ENCODE results near the gene C11orf16. TPM values are rescaled to one million over a fixed set of nuclear protein-coding genes. Genes with fewer than 3 reads are reported as not detected.

C11orf16 gene
- total and polyA plus RNA-seq, 2 of the 8 experiments (the other 6 are each of a cell fraction or from before 2014, with no cell fraction given) = 0.08 TPM; not detected in 1

- Histone ChIP-seq H4K91ac (replicated peaks; ENCODE audit: insufficient read length, low read length) (peak overlapping the region; percentile 58), H3K4me2 (ENCODE audit: insufficient read depth in 1 of 2, low read depth in 2 of 2, low read length in 2 of 2) (no peak overlapping the region), H3K18ac (ENCODE audit: extremely low read depth, low read length) (no peak overlapping the region; the same call in 1 of the 2 replicates), H3K23ac (ENCODE audit: insufficient read length) (no peak overlapping the region), H3K79me1 (ENCODE audit: low read depth, low read length) (no peaks in the 10 kb centered on the region), H3K4me1 (replicated peaks in 1 of 4; ENCODE audit: control insufficient read depth in 3 of 4, insufficient read depth in 4 of 4, low read length in 3 of 4) (peaks cover 0 to 8% (median 1%) of the 10 kb centered on the region in 4 experiments; a peak in 2 of 7 replicates), H2BK20ac (ENCODE audit: low read length) (0 out of 2 replicates have a peak overlapping the region, but pooled peaks have one; percentile 72), H2AFZ (ENCODE audit: low read length) (no peak overlapping the region), H3K9me3 (ENCODE audit: insufficient read depth in 2 of 2, low read depth in 1 of 2, low read length in 1 of 2) (no peaks in the 10 kb centered on the region), H3K4me3 (ENCODE audit: extremely low read depth in 1 of 4, insufficient read depth in 2 of 4, low read depth in 3 of 4, low read length in 4 of 4) (no peak overlapping the region), H3K4ac (replicated peaks; ENCODE audit: insufficient read length, low read depth, low read length) (no peak overlapping the region), H2BK12ac (ENCODE audit: low read depth, low read length) (0 out of 2 replicates have a peak overlapping the region, but pooled peaks have one; percentile 50), H3K9ac (replicated peaks in 1 of 4; ENCODE audit: extremely low read depth in 1 of 4, low read depth in 3 of 4, low read length in 3 of 4) (no peak overlapping the region), H3K23me2 (ENCODE audit: low read depth, low read length) (no peaks in the 10 kb centered on the region), H2AK5ac (ENCODE audit: low read depth, low read length) (no peak overlapping the region), H4K8ac (ENCODE audit: extremely low read depth, insufficient read depth, low read length) (no peak overlapping the region), H4K5ac (ENCODE audit: insufficient read length, low read depth, low read length) (no peak overlapping the region), H3K56ac (replicated peaks; ENCODE audit: insufficient read length, low read depth, low read length) (no peak overlapping the region), H2BK15ac (ENCODE audit: low read length) (no peak overlapping the region), H3K36me3 (ENCODE audit: control insufficient read depth in 2 of 4, insufficient read depth in 4 of 4, low read length in 3 of 4) (no peaks in the 10 kb centered on the region), H3K27ac (ENCODE audit: low read depth, low read length) (no peak overlapping the region), H3K27me3 (replicated peaks in 1 of 4; ENCODE audit: control insufficient read depth in 3 of 4, extremely low read depth in 1 of 4, insufficient read depth in 3 of 4, low read length in 3 of 4) (no peaks in the 10 kb centered on the region), H2BK5ac (ENCODE audit: low read depth, low read length) (no peak overlapping the region), H2BK120ac (replicated peaks; ENCODE audit: low read depth, low read length) (no peak overlapping the region), H4K20me1 (replicated peaks in 1 of 2; ENCODE audit: control insufficient read depth in 1 of 2, insufficient read depth in 2 of 2, low read length in 2 of 2) (no peaks in the 10 kb centered on the region), H3K14ac (ENCODE audit: insufficient read length) (no peak overlapping the region), H3K79me2 (ENCODE audit: control insufficient read depth in 1 of 2, insufficient read depth in 2 of 2, low read length in 2 of 2) (no peaks in the 10 kb centered on the region)
- FAIRE-seq = no peak
- no peak for TF ChIP-seq CHD2 (IDR thresholded peaks at IDR 0.05; ENCODE audit: low read length)
- 93% methylated on average over 9 of the region's 12 CpGs; no CpG with 5 or more reads in 1 of the 2 experiments for WGBS, 2 experiments (ENCODE audit: extremely low coverage in 1 of 2, insufficient coverage in 1 of 2, insufficient read length in 1 of 2, insufficient replicate concordance in 2 of 2, low coverage in 1 of 2, low lambda C conversion rate in 2 of 2, missing lambda C conversion rate in 1 of 2)
- DNase-seq (ENCODE audit: low read depth in 1 of 2, low spot score in 2 of 2) = no peak
- POLR2A ChIA-PET (ENCODE audit: partially characterized antibody) = interaction anchor here (0.6 to 2.5 kb wide), 2 partner anchors 13 to 17 kb away, joined by 3 to 5 read pairs; no protein-coding TSS in a partner anchor
- CTCF ChIA-PET (ENCODE audit: partially characterized antibody) = interaction anchor here (0.6 to 2.0 kb wide), 8 partner anchors 12 to 184 kb away, joined by 3 to 6 read pairs (median 4); partner anchors contain the start of gene ASCL3
Observed at GRCh38 chr11:8930456-8931175, 2.1 kb downstream of the C11orf16 start.
